ENCODE data around the gene KIF25.

- no peak for TF ChIP-seq ZFP3 (CRISPR knock-in tag; IDR thresholded peaks at IDR 0.05)
- no peak for TF ChIP-seq TSHZ2 (CRISPR knock-in tag; IDR thresholded peaks at IDR 0.05)
- no peak for TF ChIP-seq ZFP30 (CRISPR knock-in tag; IDR thresholded peaks at IDR 0.05)
Observed at GRCh38 chr6:168071620-168072019, 74.1 kb downstream of the KIF25 start.
